BJ (cell line): ENCODE data around the gene NOTCH4. TPM values are rescaled to one million over a fixed set of nuclear protein-coding genes. Genes with fewer than 3 reads are reported as not detected.

ENCODE experiments used
- CTCF ChIA-PET: fragments of 350-600 bp; formaldehyde crosslinking; extraction: SDS; loops from one replicate; lab custom pipeline; 2021; ENCODE audit warnings: antibody characterized with exemption, inconsistent platforms; lab: Yijun Ruan, JAX
- POLR2A ChIA-PET: fragments of 300-600 bp; sonication (Branson Sonifier 250); formaldehyde crosslinking; extraction: SDS; loops from one replicate; lab custom pipeline; 2021; ENCODE audit warnings: antibody characterized with exemption; lab: Charles Lee
- DNase-seq: peaks from one replicate; pipeline ENCODE4 v3.0.0-alpha.2; 2011; ENCODE audit warnings: low read depth
- H3K27me3 ChIP-seq: 2 replicates; pipeline ENCODE4 v1.6.0; 2011; ENCODE audit warnings: low read length; ENCODE audit not compliant: control insufficient read depth, insufficient read depth
- H3K36me3 ChIP-seq: 2 replicates; pipeline ENCODE4 v1.5.1; 2011; ENCODE audit warnings: low read length; ENCODE audit not compliant: control insufficient read depth, insufficient read depth
- H3K4me3 ChIP-seq: 2 replicates; pipeline ENCODE4 v1.5.1; 2011; ENCODE audit warnings: low read depth, mild to moderate bottlenecking, control low read depth, low read length
- CTCF ChIP-seq: IDR thresholded peaks from 2 replicates; pipeline ENCODE4 v1.5.1; 2011; ENCODE audit warnings: low read depth, mild to moderate bottlenecking, control low read depth, inconsistent platforms, low read length, moderate library complexity; ENCODE audit not compliant: insufficient read depth
- polyA plus RNA-seq: library from polyadenylated mRNA; depleted of rRNA; stranded (reverse); fragments of >200 nt; gene quantifications from 2 replicates; pipeline ENCODE4 v1.2.3, GENCODE V29; 2011

Gene NOTCH4
- polyA plus RNA-seq, 1 experiment: 0.42 TPM

- POLR2A ChIA-PET: no interaction called here
- DNase-seq: no peak
- no peak overlapping the region for H3K4me3 ChIP-seq
- CTCF ChIA-PET: no interaction called here
- peaks cover 18% of the 10 kb centered on the region for H3K36me3 ChIP-seq
- TF ChIP-seq CTCF: no peak
- no peaks in the 10 kb centered on the region for H3K27me3 ChIP-seq
These were observed 40.3 kb downstream of the NOTCH4 start for GRCh38 chr6:32183483-32184083.

- ChIA-PET CTCF (no interaction called here), POLR2A (no interaction called here)
- DNase-seq: no peak
- Histone ChIP-seq H3K27me3 (no peaks in the 10 kb centered on the region), H3K4me3 (no peak overlapping the region), H3K36me3 (peaks cover 18% of the 10 kb centered on the region)
- TF ChIP-seq CTCF: no peak
These were observed 40.8 kb downstream of the NOTCH4 start for GRCh38 chr6:32183030-32183429.

GRCh38 chr6:32182555-32182981 lies 41.3 kb downstream of the NOTCH4 start:
- ChIA-PET POLR2A (no interaction called here), CTCF (no interaction called here)
- no peaks in the 10 kb centered on the region for H3K27me3 ChIP-seq
- TF ChIP-seq CTCF: no peak
- H3K4me3 ChIP-seq: no peak overlapping the region
- H3K36me3 ChIP-seq: peaks cover 16% of the 10 kb centered on the region
- DNase-seq: no peak

GRCh38 chr6:32181915-32182529 lies 41.8 kb downstream of the NOTCH4 start:
- Histone ChIP-seq H3K36me3 (peaks cover 15% of the 10 kb centered on the region), H3K27me3 (no peaks in the 10 kb centered on the region), H3K4me3 (no peak overlapping the region)
- CTCF ChIA-PET: no interaction called here
- POLR2A ChIA-PET: interaction anchor here (0.5 kb wide), 1 partner anchor 1567 kb away, joined by 3 read pairs; no protein-coding TSS in a partner anchor
- no peak for TF ChIP-seq CTCF
- DNase-seq: no peak

GRCh38 chr6:32181148-32181702 lies 42.6 kb downstream of the NOTCH4 start:
- ChIA-PET CTCF (no interaction called here), POLR2A (no interaction called here)
- H3K4me3 ChIP-seq: no peak overlapping the region
- peaks cover 15% of the 10 kb centered on the region for H3K36me3 ChIP-seq
- no peaks in the 10 kb centered on the region for H3K27me3 ChIP-seq
- DNase-seq: no peak
- TF ChIP-seq CTCF: no peak
